GM23338 (cell line): ENCODE data around the gene MLLT1. TPM values are rescaled to one million over a fixed set of nuclear protein-coding genes. Genes with fewer than 3 reads are reported as not detected.

Experiments
- ATAC-seq: fragments of 200-7000 bp; cut with Tn5 transposase; 3 replicates; pipeline ENCODE4 v1.9.1; 2020
- DNase-seq: peaks from one replicate; pipeline ENCODE4 v3.0.0-alpha.2; 2015; ENCODE audit warnings: low spot score
- H2AFZ ChIP-seq: fragments of 200-600 bp; sonication (generic); 2 replicates; pipeline ENCODE4 v1.8.0; 2016; ENCODE audit warnings: antibody characterized with exemption, mild to moderate bottlenecking, moderate library complexity
- H3F3A ChIP-seq: fragments of 200-600 bp; sonication (generic); replicated peaks from 2 replicates; pipeline ENCODE4 v1.8.0; 2017; ENCODE audit warnings: antibody characterized with exemption, mixed run types, low read depth
- H3K27ac ChIP-seq: fragments of 200-600 bp; sonication (generic); 2 replicates; pipeline ENCODE4 v1.6.1; 2016; ENCODE audit warnings: low read depth
- H3K27me3 ChIP-seq: fragments of 200-600 bp; sonication (generic); 2 replicates; pipeline ENCODE4 v1.8.0; 2016; ENCODE audit warnings: mild to moderate bottlenecking, mixed run types, moderate library complexity; ENCODE audit not compliant: insufficient read depth
- H3K36me3 ChIP-seq: fragments of 200-600 bp; sonication (generic); 2 replicates; pipeline ENCODE4 v1.8.0; 2016; ENCODE audit warnings: mild to moderate bottlenecking; ENCODE audit not compliant: insufficient read depth
- H3K4me1 ChIP-seq: fragments of 200-600 bp; sonication (generic); 2 replicates; pipeline ENCODE4 v1.8.0; 2016; ENCODE audit warnings: mild to moderate bottlenecking, moderate library complexity; ENCODE audit not compliant: insufficient read depth
- H3K4me2 ChIP-seq: fragments of 200-600 bp; sonication (generic); 2 replicates; pipeline ENCODE4 v1.7.1; 2017; ENCODE audit warnings: mixed run types
- H3K4me3 ChIP-seq: fragments of 200-600 bp; sonication (generic); 2 replicates; pipeline ENCODE4 v1.6.1; 2016; ENCODE audit warnings: mixed run types
- H3K79me2 ChIP-seq: fragments of 200-600 bp; sonication (generic); replicated peaks from 2 replicates; pipeline ENCODE4 v1.8.0; 2017; ENCODE audit warnings: mild to moderate bottlenecking; ENCODE audit not compliant: insufficient read depth
- H3K9me2 ChIP-seq: fragments of 200-600 bp; sonication (generic); 2 replicates; pipeline ENCODE4 v1.8.0; 2017; ENCODE audit not compliant: insufficient read depth
- H4K20me1 ChIP-seq: fragments of 200-600 bp; sonication (generic); replicated peaks from 2 replicates; pipeline ENCODE4 v1.8.0; 2017; ENCODE audit warnings: mild to moderate bottlenecking; ENCODE audit not compliant: insufficient read depth
- H3K27ac Mint-ChIP-seq: 2 replicates; pipeline ENCODE4 v1.8.0; 2020; ENCODE audit warnings: inconsistent platforms, mild to moderate bottlenecking, moderate library complexity, mixed read lengths
- H3K27me3 Mint-ChIP-seq: 3 replicates; pipeline ENCODE4 v1.8.0; 2022; ENCODE audit warnings: low read depth, mild to moderate bottlenecking, moderate library complexity, mixed read lengths, inconsistent platforms; ENCODE audit not compliant: insufficient read depth, poor library complexity
- H3K36me3 Mint-ChIP-seq: 3 replicates; pipeline ENCODE4 v1.8.0; 2021; ENCODE audit warnings: low read depth, mild to moderate bottlenecking, inconsistent platforms, moderate library complexity, mixed read lengths
- H3K4me1 Mint-ChIP-seq: 3 replicates; pipeline ENCODE4 v1.8.0; 2020; ENCODE audit warnings: mild to moderate bottlenecking, inconsistent platforms, mixed read lengths
- H3K4me3 Mint-ChIP-seq: 3 replicates; pipeline ENCODE4 v1.8.0; 2021; ENCODE audit warnings: moderate library complexity, mild to moderate bottlenecking, inconsistent platforms, mixed read lengths
- H3K9me3 Mint-ChIP-seq: 3 replicates; pipeline ENCODE4 v1.8.0; 2020; ENCODE audit warnings: moderate library complexity, mild to moderate bottlenecking, inconsistent platforms, mixed read lengths
- CREB1 ChIP-seq: fragments of 250-450 bp; sonication (Bioruptor Pico); IDR thresholded peaks from 2 replicates; pipeline ENCODE4 v1.5.0; 2020; ENCODE audit warnings: low read depth, mild to moderate bottlenecking, moderate library complexity
- CTCF ChIP-seq, 2 experiments: fragments of 200-600 bp in 1 of 2; sonication (generic) in 1 of 2; conservative IDR thresholded peaks; 2 replicates each; pipeline versions ENCODE4 v1.5.1 to v1.6.1; 2016 to 2017; ENCODE audit warnings: antibody characterized with exemption in 2 of 2, low read depth in 2 of 2, mild to moderate bottlenecking in 2 of 2, moderate library complexity in 1 of 2
- EZH2 ChIP-seq: fragments of 200-600 bp; sonication (generic); IDR thresholded peaks from one replicate; pipeline ENCODE4 v1.8.0; 2017; ENCODE audit warnings: antibody characterized with exemption, mild to moderate bottlenecking, low read depth; ENCODE audit not compliant: unreplicated experiment
- EZH2phosphoT487 ChIP-seq: fragments of 200-600 bp; sonication (generic); IDR thresholded peaks from one replicate; pipeline ENCODE4 v1.8.1; 2018; ENCODE audit warnings: antibody characterized with exemption; ENCODE audit not compliant: unreplicated experiment
- JUNB ChIP-seq: IDR thresholded peaks from one replicate; pipeline ENCODE4 v1.6.1; 2016; ENCODE audit warnings: antibody characterized with exemption; ENCODE audit not compliant: unreplicated experiment
- NANOG ChIP-seq: IDR thresholded peaks from 2 replicates; pipeline ENCODE4 v1.6.1; 2016; ENCODE audit warnings: antibody characterized with exemption, borderline replicate concordance
- POLR2AphosphoS5 ChIP-seq: IDR thresholded peaks from 2 replicates; pipeline ENCODE4 v1.6.1; 2016; ENCODE audit warnings: antibody characterized with exemption, low read depth
- REST ChIP-seq: IDR thresholded peaks from one replicate; pipeline ENCODE4 v1.6.1; 2018; ENCODE audit warnings: antibody characterized with exemption; ENCODE audit not compliant: unreplicated experiment
- STAT1 ChIP-seq: IDR thresholded peaks from one replicate; pipeline ENCODE4 v1.6.1; 2016; ENCODE audit warnings: antibody characterized with exemption; ENCODE audit not compliant: unreplicated experiment
- ZNF114 ChIP-seq: fragments of 250-450 bp; sonication (Bioruptor Pico); IDR thresholded peaks from 2 replicates; pipeline ENCODE4 v1.5.0; 2020; ENCODE audit warnings: mild to moderate bottlenecking, moderate library complexity
- ZNF331 ChIP-seq: fragments of 250-450 bp; sonication (Bioruptor Pico); IDR thresholded peaks from 2 replicates; pipeline ENCODE4 v1.5.0; 2020; ENCODE audit warnings: low read depth, mild to moderate bottlenecking, moderate library complexity
- polyA plus RNA-seq: library from polyadenylated mRNA; unstranded; fragments of >200 nt; fragmentation: Nextera tagmentation; extraction: Ambion mirVana; gene quantifications from 2 replicates; pipeline ENCODE4 v1.2.1, GENCODE V29; 2016
- total RNA-seq: library from RNA; depleted of rRNA; stranded (reverse); fragments of >200 nt; shearing (Covaris generic); gene quantifications from 2 replicates; pipeline ENCODE4 v1.2.3, GENCODE V29; 2014

The MLLT1 gene
- total and polyA plus RNA-seq, 2 experiments from 2014 or later, result 17.8 to 23.4 TPM

- TF ChIP-seq CTCF (conservative IDR thresholded peaks at IDR 0.05; ENCODE audit: low read depth in 2 of 2), result no peak
- no peak for TF ChIP-seq POLR2AphosphoS5
- TF ChIP-seq EZH2, result no peak
- no peak for TF ChIP-seq ZNF331 (CRISPR knock-in tag)
- no peak for TF ChIP-seq EZH2phosphoT487
- TF ChIP-seq ZNF114, result no peak
- no peak for TF ChIP-seq CREB1
- TF ChIP-seq STAT1, result no peak
- no peak for TF ChIP-seq NANOG
Observed at GRCh38 chr19:6298413-6298812, 18.6 kb upstream of the MLLT1 start (continued).

- TF ChIP-seq NANOG (no peak), JUNB (no peak), ZNF331 (CRISPR knock-in tag) (no peak), ZNF114 (no peak), STAT1 (no peak), CREB1 (no peak), REST (no peak), EZH2 (no peak), POLR2AphosphoS5 (no peak), EZH2phosphoT487 (no peak)
- Histone ChIP-seq H4K20me1 (no peaks in the 10 kb centered on the region), H3K4me3 (no peak overlapping the region), H2AFZ (no peak overlapping the region), H3K27me3 (no peaks in the 10 kb centered on the region), H3F3A (no peaks in the 10 kb centered on the region), H3K4me1 (no peaks in the 10 kb centered on the region), H3K4me2 (no peak overlapping the region), H3K36me3 (no peaks in the 10 kb centered on the region), H3K27ac (no peak overlapping the region), H3K79me2 (no peaks in the 10 kb centered on the region), H3K9me2 (no peaks in the 10 kb centered on the region)
- ATAC-seq (no peak), DNase-seq (no peak)
- Mint-ChIP-seq H3K4me3 (no peak overlapping the region), H3K27me3 (peaks cover 4% of the 10 kb centered on the region), H3K27ac (no peak overlapping the region), H3K36me3 (peaks cover 22% of the 10 kb centered on the region), H3K4me1 (no peaks in the 10 kb centered on the region), H3K9me3 (peaks cover 89% of the 10 kb centered on the region)
Observed at GRCh38 chr19:6297202-6297601, 17.4 kb upstream of the MLLT1 start.
